Measurements from ENCODE around the gene FARS2. TPM values are rescaled to one million over a fixed set of nuclear protein-coding genes. Genes with fewer than 3 reads are reported as not detected.

Gene FARS2
- total RNA-seq, 1 experiment from 2014 or later = 15.0 TPM

DNA sequence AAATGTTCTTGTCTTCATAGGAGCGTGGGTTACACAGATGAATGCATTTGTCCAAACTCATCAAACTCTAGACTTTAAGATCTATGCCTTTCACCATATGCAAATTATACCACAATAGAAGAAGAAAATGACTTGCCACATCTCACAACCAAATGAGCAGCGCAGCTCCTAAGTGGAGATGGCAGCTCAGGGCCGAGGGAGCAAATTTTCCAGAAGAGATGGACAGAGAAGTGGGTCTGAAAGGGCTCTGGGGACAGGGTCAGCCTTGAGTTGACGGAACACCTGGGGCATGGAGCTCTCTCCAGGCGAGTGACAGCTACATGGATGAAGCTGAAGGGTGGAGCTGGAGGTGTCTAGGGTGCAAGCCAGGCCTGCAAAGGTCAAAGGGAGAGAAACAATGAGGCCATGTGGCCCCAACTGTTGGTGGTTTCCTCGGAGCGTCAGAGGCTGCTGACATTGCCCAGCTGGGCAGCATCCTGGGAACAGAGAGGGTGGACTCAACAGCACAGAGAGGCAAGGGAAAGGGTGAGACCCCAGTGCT, 517.1 kb downstream of the FARS2 start (continued):
- TF ChIP-seq SMAD4 (CRISPR knock-in tag; IDR thresholded peaks at IDR 0.05) = no peak
- no peak for TF ChIP-seq CREB1 (CRISPR knock-in tag; IDR thresholded peaks at IDR 0.05)
- no peak for TF ChIP-seq JUN (CRISPR knock-in tag; IDR thresholded peaks at IDR 0.05)
- no peak for TF ChIP-seq ZNF671 (CRISPR knock-in tag; IDR thresholded peaks at IDR 0.05)
- no peak for TF ChIP-seq ELF4 (CRISPR knock-in tag; IDR thresholded peaks at IDR 0.05; ENCODE audit: low read depth)
- TF ChIP-seq KAT7 (CRISPR knock-in tag; IDR thresholded peaks at IDR 0.05; ENCODE audit: borderline replicate concordance) = no peak
- TF ChIP-seq TEAD1 (CRISPR knock-in tag; IDR thresholded peaks at IDR 0.05) = no peak
- TF ChIP-seq EMX1 (CRISPR knock-in tag; IDR thresholded peaks at IDR 0.05) = no peak
- no peak for TF ChIP-seq MAX (CRISPR knock-in tag; IDR thresholded peaks at IDR 0.05)

- CTCF ChIA-PET = interaction anchor here (1.1 kb wide), 1 partner anchor 308 kb away, joined by 3 read pairs; no protein-coding TSS in a partner anchor
- POLR2A ChIA-PET = no interaction called here
- no peak overlapping the region for H3K4me3 Mint-ChIP-seq
- TF ChIP-seq TP53 (CRISPR knock-in tag; IDR thresholded peaks at IDR 0.05) = no peak
- TF ChIP-seq, protein P1, sequence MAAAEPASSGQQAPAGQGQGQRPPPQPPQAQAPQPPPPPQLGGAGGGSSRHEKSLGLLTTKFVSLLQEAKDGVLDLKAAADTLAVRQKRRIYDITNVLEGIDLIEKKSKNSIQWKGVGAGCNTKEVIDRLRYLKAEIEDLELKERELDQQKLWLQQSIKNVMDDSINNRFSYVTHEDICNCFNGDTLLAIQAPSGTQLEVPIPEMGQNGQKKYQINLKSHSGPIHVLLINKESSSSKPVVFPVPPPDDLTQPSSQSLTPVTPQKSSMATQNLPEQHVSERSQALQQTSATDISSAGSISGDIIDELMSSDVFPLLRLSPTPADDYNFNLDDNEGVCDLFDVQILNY (CRISPR knock-in tag; IDR thresholded peaks at IDR 0.05) = no peak
- no peak for TF ChIP-seq PRRX2 (CRISPR knock-in tag; IDR thresholded peaks at IDR 0.05)
- TF ChIP-seq KAT7 (CRISPR knock-in tag; IDR thresholded peaks at IDR 0.05; ENCODE audit: borderline replicate concordance) = no peak
- TF ChIP-seq ZNF416 (CRISPR knock-in tag; IDR thresholded peaks at IDR 0.05) = no peak
- TF ChIP-seq PRDM15 (CRISPR knock-in tag; IDR thresholded peaks at IDR 0.05) = no peak
- TF ChIP-seq JUN (CRISPR knock-in tag; IDR thresholded peaks at IDR 0.05) = no peak
- TF ChIP-seq ZNF232 (CRISPR knock-in tag; IDR thresholded peaks at IDR 0.05) = no peak
- TF ChIP-seq MXD4 (CRISPR knock-in tag; IDR thresholded peaks at IDR 0.05; ENCODE audit: borderline replicate concordance) = no peak
- TF ChIP-seq, protein P2, sequence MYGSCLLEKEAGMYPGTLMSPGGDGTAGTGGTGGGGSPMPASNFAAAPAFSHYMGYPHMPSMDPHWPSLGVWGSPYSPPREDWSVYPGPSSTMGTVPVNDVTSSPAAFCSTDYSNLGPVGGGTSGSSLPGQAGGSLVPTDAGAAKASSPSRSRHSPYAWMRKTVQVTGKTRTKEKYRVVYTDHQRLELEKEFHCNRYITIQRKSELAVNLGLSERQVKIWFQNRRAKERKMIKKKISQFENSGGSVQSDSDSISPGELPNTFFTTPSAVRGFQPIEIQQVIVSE (CRISPR knock-in tag; IDR thresholded peaks at IDR 0.05; ENCODE audit: borderline replicate concordance) = no peak
- TF ChIP-seq ZNF317 (CRISPR knock-in tag; IDR thresholded peaks at IDR 0.05; ENCODE audit: borderline replicate concordance, low read depth) = no peak
- no peak for TF ChIP-seq ZNF281 (CRISPR knock-in tag; IDR thresholded peaks at IDR 0.05)
- TF ChIP-seq GTF2I (CRISPR knock-in tag; conservative IDR thresholded peaks at IDR 0.05) = no peak
- no peak for TF ChIP-seq IRF2 (CRISPR knock-in tag; IDR thresholded peaks at IDR 0.05; ENCODE audit: borderline replicate concordance, low read depth)
- TF ChIP-seq TEAD1 (CRISPR knock-in tag; IDR thresholded peaks at IDR 0.05) = no peak
- TF ChIP-seq GABPB1 (CRISPR knock-in tag; IDR thresholded peaks at IDR 0.05) = no peak
- no peaks in the 10 kb centered on the region; the same call in 1 of the 2 replicates for H3K27me3 Mint-ChIP-seq (ENCODE audit: low read depth)
- ATAC-seq = no peak
- H3K4me1 Mint-ChIP-seq = peaks cover 19% of the 10 kb centered on the region
- no peak overlapping the region for H3K27ac Mint-ChIP-seq
- no peaks in the 10 kb centered on the region for H3K36me3 Mint-ChIP-seq
- no peak for DNase-seq (ENCODE audit: low spot score)
- H3K9me3 Mint-ChIP-seq = 0 out of 2 replicates have a peak, but pooled peaks cover 9% of the 10 kb centered on the region
Measured at GRCh38 chr6:5778906-5779305, 517.6 kb downstream of the FARS2 start.

All from WTC11 (cell line).